CD4-positive, alpha-beta T cell treated with Interleukin-6 at 100 ng/mL for 8 hours (primary cell): ENCODE results near the gene KIF18B.

Experiments used
- DNase-seq: peaks from one replicate; pipeline ENCODE4 v3.0.0-alpha.2; 2020; ENCODE audit warnings: mixed read lengths, low spot score

Gene KIF18B

GRCh38 chr17:44875761-44876160 is 71.8 kb downstream of the KIF18B start:
- no peak for DNase-seq
